ENCODE data around the gene CKMT1A.
"Not testable (repeated sequence)": the region's sequence is repeated elsewhere in the genome, so short reads cannot be mapped to it uniquely, and the experiment has no call there.

CKMT1A gene

DNA sequence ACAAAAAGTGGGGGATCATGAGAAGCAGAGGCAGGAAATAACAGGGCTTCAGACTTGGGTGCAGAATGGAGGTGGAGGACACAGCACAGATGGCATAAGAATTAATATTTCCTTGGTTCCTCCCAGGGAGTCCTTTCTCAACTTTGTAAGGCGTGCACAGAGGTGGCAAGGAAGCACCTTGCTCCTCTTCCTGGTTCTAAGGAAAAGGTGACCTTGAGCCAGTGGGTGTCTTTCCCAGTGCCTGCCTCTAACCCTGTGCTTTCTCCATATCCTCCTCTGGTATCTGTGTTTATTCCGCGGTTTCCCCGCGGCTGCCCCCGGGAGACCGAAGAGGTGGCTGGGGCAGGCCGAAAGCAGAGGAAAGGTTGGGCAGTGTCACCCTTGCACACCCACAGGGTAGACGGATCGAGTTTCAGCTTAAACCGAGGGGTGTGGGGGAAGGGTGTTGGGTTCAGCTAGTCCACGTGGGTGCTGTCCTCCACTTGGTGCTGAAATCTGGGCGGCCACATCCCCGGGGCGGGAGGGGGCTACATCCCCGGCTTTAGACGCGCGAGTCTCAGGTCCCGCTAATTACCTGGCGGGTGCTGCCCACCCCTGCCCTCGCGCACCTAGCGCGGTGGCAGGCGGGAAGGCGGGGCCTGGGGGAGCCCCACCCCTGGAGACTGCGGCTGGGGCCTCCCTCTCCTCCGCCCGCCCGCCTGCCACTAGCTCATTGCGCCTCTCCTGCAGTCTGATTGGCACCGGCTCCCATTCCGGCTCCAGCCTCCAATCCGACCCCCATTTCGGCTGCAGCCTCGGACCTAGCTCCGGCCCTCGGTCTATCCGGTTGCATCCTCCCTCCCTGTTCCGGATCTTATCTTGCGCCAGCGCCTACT lies at the start of gene CKMT1A:
TSS of gene CKMT1A (plus strand) at position 712 of the 875 bp plus-strand sequence. CDS start 192 bp downstream, outside the sequence.
- DNase-seq, result not testable (repeated sequence)

GRCh38 chr15:43648649-43649429 lies 44.8 kb upstream of the CKMT1A start, which contains the start of gene CATSPER2:
Gene CATSPER2, minus strand, starts transcription at chr15:43648844. Its CDS starts 783 bp downstream, at chr15:43648061.
- DNase-seq, result no peak

- not testable (repeated sequence) for DNase-seq
Measured at GRCh38 chr15:43649430-43649926, 44.2 kb upstream of the CKMT1A start.

- not testable (repeated sequence) for DNase-seq
Measured at GRCh38 chr15:43659727-43660126, 33.9 kb upstream of the CKMT1A start.

DNA sequence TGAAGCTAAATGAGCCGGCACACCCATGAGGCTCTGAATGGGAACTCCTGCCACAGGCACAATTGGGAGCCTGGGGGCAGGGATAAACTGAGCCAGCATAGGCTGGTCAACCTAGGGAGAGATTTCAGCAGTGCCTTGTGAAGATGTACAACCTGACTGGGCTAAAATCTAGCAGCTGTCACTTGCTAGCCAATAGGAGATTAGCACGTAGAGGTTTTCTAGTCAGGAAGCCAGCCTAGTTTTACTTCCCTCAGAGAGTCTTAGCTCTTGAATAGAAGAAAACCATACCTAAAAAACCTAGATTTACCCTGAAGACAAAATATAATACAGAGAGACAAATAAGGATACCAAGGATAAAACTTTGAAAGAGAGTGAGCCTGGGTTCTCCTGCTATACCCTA lies 31.4 kb upstream of the CKMT1A start:
- DNase-seq, result not testable (repeated sequence)

- DNase-seq, result not testable (repeated sequence)
Measured at GRCh38 chr15:43663333-43663732, 30.3 kb upstream of the CKMT1A start.

GRCh38 chr15:43666177-43666576 lies 27.5 kb upstream of the CKMT1A start:
- DNase-seq, result not testable (repeated sequence)

GRCh38 chr15:43674175-43674574 lies 19.5 kb upstream of the CKMT1A start:
- DNase-seq, result not testable (repeated sequence)

DNA sequence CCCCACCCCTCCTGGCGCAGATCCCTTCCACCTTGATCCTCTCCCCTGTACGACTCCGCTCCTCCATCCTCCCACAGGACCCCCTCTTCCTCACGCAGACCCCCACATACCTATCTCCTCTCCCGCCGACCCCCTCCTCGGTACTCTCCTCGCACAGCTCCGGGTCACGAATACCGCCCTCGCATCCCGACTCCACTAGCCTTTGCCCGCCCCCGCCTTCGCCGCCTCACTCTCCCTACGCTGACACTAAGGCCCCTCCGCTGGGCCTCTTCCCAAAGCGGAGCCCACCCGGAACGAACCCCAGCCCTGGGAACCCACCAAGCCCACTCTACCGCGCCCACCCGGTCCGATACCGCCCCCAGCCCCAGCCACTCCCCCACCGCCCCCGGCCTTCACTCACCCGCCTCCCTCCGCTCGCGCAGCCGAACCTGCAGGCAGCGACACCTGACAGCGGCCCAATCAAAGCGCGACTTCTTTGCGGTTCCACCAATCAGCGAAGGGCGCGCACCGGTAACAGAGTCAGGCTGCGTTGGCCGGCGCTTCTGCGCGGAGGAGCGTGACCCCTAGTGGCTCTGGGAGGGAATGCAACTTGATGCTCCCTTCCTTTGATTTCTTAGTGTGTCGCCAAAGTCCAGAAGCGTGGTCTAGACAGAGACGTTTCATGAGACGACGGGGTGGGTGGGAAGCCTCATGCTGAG lies 3.9 kb upstream of the CKMT1A start:
- not testable (repeated sequence) for DNase-seq

- DNase-seq, result not testable (repeated sequence)
Measured at GRCh38 chr15:43692679-43693078, 980 bp upstream of the CKMT1A start.

DNA sequence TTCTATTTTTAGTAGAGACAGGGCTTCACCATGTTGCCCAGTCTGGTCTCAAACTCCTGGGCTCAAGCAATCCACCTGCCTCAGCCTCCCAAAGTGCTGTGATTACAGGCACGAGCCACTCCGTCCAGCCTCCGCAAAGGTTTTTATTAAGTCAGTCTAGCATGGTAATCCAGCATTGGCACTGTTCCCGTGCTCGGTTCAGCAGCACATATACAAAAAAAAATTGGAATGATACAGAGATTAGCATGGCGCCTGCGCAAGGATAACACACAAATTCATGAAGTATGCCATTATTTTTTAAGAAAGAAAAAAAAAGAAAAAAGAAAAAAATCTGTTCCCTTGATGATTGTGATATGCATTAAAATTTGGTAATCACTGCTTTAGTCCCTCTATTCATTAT lies 8.5 kb downstream of the CKMT1A start:
- DNase-seq, result no peak

DNA sequence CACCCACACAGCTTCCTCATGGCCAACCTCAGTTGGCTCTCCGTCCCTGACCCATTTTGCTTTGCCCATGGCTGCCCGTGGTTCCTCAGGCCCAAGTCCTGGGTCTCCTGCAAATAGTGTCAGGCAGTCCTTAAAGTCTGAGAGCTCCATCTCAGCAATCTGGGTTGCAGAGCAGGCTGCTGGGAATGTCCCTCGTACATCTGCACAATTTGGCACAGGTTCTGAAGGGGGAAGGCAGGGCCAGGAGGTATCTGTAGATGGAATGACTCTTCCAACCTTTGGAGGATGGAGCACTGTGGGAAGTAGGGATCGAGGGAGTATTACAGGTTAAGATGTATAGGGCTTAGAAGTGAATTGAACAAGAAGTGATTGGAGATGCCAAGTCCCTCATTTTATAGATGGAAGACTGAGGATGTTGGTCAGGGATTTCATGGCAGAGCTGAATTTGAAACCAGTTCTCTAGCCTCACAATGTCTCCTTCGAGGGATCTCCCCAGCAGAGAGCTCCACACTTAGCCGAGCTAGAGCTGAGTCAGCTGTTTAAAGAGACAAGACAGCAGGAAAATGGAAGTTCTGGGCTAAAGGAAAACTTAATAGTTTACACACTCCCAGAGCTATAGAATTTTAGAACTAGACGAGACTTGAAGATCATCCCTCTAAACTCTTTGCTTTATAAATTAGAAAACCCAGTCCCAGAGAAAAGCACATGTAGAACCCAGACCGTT lies 9.2 kb downstream of the CKMT1A start:
- no peak for DNase-seq

DNA sequence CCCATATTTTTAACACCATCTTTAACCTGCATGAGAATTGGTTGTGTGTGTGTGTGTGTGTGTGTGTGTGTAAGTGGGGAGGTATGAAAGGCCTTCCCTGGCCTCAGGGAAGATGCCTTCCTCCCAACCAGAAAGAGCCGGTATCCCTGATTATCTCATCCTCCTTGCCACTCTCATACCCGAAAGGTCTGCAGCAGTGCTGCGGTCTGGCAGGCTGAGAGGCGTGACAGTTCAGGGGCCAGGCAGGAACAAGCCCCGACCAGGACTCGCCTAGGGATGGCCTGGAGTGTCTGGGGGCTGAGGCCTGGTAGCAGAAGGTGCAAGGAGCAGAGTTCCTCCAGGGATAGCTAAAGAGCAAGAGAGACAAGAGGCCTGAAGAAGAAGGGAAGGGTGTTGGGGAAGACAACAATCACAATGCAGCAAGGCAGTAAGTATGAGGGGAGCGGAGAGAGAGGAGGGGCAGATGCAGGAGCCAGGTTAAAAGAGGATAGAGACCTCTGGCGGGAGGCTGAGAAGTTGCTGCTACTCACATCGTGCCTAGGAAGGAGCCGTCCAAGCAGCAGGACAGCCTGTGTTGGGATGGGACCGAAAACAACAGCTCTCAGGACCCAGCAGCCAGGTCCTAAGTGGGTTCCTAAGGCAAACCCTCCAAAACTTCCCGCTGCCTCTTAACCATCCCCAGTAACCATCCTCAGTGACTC lies 16.9 kb downstream of the CKMT1A start:
- not testable (repeated sequence) for DNase-seq

DNA sequence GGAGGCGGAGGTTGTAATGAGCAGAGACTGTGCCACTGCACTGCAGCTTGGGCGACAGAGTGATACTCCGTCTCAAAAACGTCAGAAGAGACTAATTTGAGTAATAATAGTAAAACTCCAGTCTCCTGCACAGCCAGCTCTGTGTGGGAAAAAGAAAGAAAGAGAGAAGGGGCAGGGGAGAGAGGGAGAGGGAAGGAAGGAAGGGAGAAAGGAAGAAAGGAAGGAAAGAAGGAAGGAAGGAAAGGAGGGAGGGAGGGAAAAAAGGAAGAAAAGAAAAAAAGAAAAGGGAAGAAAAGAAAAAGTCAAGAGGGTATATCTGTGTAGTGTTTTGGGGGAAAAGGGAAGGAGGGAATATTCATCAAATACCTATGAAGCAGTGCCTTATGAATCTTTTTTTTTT lies 29.5 kb downstream of the CKMT1A start:
- DNase-seq, result no peak

GRCh38 chr15:43726306-43726705 lies 32.6 kb downstream of the CKMT1A start:
- not testable (repeated sequence) for DNase-seq

DNA sequence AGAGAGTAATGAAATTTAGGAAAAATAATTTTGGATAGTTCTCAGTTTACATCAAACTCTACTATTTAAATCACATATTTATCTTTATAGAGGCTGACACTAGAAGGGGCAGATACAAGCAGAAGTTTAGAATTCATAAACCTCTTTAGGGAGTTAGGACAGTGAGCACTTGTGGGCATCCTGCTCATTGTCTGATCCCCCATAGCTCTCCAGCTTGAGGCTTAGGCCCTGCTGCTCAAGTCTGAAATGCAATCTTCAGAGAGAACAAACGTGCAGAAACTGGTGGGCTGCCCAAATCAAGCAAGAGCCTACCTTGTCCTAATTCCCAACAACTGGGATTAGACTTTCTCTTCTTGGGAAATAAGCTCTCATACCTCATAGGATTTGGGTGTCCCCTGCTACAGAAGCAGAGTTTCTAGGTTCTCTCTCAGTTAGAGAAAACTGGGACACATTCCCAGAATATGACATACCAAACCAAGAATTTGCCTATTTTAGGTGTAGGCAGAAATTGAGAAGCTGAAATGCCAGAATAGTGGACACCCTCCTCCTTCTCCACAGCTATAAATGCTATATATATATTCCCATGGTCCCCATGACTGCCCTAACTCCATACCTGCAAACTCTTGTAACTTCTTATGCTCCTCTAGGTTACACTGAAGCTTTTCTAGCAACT lies 34.5 kb downstream of the CKMT1A start:
- DNase-seq, result not testable (repeated sequence)

DNA sequence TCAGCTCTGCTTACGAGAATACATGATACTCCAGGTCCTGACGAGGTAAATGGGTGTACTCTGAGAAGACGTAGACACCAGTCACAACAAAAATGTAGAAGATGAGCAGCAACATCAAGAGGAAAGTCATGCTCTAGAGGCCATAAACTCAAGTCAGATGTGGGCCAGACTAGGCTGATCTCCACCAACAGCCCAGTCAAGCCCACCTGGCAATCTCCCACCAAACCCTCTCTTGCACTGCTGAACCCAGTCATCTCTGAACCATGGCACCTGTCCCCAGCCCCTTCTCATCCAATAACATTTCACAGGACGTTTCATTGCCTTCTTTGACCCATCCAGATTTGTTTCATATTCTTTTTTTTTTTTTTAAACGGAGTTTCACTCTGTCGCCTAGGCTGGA lies 41.8 kb downstream of the CKMT1A start:
- DNase-seq, result no peak

- peak; percentile 87 for DNase-seq
Measured at GRCh38 chr15:43746245-43746902, 52.7 kb downstream of the CKMT1A start, which contains the start of gene PDIA3. Gene PDIA3, plus strand, starts transcription at chr15:43746438. Its CDS starts 102 bp downstream, at chr15:43746540.

- DNase-seq, result not testable (repeated sequence)
Measured at GRCh38 chr15:43746903-43747309, 53.2 kb downstream of the CKMT1A start.

DNA sequence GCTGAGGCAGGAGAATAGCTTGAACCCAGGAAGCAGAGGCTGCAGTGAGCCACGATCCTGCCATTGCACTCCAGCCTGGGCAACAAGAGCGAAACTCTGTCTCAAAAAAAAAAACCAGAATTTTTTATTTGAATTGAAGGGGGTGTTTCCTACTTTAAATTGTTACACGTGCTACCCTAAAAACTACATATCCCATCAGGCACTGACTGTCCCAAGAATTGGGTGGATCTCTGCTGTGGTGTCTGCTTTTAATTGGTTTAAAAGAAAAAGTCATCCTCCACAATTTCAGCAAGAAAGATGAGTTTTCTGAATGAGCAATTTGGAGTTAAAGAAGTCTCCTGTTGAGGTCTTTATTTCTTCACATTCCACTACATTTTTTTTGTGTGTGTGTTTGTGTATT lies 54.7 kb downstream of the CKMT1A start:
- no peak for DNase-seq
